GM19351 (cell line): Measurements from ENCODE around the gene MRTFB.
"Not testable (repeated sequence)": the region's sequence is repeated elsewhere in the genome, so short reads cannot be mapped to it uniquely, and the experiment has no call there.

Experiments
- ATAC-seq: cut with Tn5 transposase; IDR thresholded peaks from one replicate; pipeline ENCODE4 v1.9.1; 2021; ENCODE audit warnings: mild to moderate bottlenecking, moderate library complexity; ENCODE audit not compliant: unreplicated experiment

MRTFB gene

GRCh38 chr16:14181371-14182050 is 110.4 kb downstream of the MRTFB start:
- no peak for ATAC-seq

- ATAC-seq, result no peak
Observed at GRCh38 chr16:14182999-14183398, 111.9 kb downstream of the MRTFB start.

DNA sequence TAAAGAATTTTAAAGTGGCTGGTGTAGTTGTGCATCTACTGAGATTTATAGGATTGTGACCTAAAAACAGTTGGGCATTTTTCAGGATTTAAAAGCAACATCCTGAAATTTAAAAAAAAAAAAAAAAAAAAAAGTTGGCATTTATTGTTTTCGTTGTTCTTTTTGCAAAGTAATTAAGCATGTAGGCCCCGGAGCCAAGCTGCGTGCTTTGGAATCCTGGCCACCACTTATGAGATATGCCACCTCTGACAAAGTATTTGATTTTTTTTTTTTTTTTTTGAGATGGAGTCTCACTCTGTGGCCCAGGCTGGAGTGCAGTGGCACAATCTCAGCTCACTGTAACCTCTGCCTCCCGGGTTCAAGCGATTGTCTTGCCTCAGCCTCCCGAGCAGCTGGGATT is 112.8 kb downstream of the MRTFB start:
- not testable (repeated sequence) for ATAC-seq

DNA sequence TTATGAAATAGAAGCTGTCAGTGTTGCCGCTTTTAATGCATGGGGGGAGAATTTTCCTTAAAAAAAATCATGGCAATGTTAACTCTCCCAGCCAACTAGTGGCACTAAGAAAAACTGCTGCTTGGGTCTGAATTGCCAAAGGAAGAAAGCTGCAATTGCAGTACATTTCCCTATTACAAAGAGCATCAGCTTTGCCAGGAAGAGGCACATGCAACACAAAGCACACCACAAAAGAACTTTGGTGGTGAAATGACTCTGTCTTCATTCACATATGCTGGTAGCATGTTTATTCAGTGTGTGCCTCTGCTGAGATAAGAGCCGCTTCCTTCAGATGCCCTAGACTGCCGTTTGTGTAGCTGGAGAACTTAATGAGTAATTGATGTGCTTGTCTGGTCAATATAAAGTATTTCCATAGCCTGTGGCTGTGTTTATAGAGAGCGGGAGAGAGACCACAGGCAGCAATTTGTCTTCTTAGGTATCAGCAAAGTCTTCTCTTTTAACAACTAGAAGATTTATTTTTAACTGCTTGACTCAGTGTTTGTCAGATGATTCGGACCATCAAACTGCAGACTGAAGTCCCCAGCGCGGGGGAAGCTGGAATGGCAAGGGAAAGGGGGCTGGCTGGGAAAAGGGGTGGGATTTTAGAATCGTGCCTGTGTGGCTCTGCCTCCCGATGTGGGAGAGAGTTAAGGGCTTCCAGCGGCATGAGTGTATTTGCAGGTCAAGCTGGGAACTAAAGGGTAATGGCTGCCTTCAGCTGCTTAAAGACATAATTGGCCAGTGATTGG is 115.1 kb downstream of the MRTFB start:
- ATAC-seq, result no peak

GRCh38 chr16:14186795-14187221 is 115.7 kb downstream of the MRTFB start:
- ATAC-seq, result no peak

DNA sequence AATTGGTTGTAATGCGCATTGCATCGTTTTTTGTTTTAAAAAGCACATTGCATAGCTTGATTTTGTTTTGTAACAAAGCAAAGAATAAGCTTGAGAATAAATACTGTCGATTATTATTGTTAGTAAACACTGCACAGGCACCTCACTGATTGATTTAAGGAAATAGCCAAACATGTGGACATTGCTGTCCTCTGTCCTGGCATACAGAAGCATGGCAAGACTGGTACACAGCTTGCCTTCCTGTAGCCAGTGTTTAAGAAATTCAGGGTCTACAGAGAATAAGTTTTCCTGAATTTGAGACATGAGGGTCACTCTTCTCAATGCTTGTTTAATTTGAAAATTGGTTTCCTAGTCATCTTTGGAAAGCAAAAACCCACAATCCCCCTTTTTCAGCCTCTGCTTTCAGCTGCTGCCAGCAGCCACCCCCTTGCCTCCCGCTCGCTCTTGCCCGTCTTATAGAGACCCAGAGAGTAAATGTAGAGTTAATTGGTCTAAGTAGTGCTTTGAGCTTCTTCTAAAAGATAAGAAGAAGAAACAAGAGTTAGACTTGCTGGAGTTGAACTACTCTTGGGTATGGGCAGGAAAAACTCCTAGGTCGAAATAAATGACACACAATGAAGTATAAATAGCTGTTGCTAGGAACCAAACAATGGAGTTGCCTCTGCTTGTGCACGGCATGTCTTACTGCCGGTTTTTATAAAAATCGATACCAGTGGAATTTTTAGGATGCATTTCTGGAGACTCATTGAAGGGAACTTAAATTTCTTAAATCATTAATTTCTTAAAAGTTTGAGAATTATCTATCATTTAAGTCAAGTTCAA is 116.6 kb downstream of the MRTFB start:
- ATAC-seq, result no peak

GRCh38 chr16:14193316-14193871 is 122.3 kb downstream of the MRTFB start:
- peak; percentile 88 for ATAC-seq

DNA sequence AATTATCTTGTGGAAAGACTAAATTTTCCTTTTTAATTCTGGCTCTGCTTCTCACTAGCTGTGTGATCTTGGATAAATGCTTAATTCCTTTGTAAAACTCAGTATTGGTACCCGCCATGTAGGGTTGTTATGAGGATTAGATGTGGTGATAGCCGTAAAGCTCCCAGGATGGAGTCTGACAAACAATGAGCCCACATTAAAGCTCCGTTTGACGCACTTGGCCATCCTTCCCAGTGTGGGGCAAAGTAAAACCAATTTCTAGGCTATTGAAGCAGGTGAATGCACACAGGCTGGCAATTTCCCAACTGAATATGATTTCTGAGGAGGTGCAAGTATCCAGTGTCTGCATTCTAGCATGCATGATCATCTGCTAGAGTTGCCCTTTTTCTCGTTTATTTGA is 123.6 kb downstream of the MRTFB start:
- ATAC-seq, result no peak

- no peak for ATAC-seq
Observed at GRCh38 chr16:14196011-14196410, 124.9 kb downstream of the MRTFB start.

DNA sequence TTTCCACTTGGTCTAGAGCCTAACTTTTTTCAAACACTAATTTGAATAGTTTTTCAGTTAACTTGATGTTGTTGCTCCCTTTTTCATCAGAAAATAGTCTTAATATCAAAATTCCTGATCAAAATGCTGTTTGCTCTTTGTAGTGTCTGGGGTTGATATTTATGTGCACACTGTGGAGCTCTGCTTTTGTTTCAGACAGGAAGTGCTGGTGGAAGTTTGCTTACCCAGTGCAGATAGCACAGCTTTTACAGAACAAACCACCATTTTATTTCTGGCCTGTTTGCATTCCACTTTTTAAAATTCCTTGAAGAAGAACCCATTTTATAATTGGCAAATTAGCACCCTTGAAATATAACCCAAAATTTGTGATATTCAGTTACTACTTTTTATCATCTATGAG is 125.4 kb downstream of the MRTFB start:
- peak; percentile 47 for ATAC-seq

DNA sequence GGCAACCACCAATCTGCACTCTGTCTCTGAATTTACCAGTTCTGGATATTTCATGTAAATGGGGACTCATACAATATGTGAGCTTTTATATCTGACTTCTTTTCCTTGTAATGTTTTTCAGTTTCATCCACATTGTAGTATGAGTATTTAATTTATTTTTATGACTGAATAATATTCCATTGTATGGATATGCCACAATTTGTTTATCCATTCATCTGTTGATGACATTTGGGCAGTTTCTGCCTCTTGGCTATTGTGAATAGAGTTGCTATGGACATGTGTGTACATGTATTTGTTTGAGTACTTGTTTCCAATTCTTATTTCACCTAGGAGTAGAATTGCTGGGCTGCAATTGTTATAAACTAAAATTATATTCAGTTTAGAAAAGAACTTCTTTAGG is 126.9 kb downstream of the MRTFB start:
- ATAC-seq, result no peak

GRCh38 chr16:14198572-14198971 is 127.5 kb downstream of the MRTFB start:
- ATAC-seq, result no peak

GRCh38 chr16:14199199-14199598 is 128.1 kb downstream of the MRTFB start:
- ATAC-seq, result no peak

GRCh38 chr16:14199624-14200023 is 128.5 kb downstream of the MRTFB start:
- no peak for ATAC-seq

DNA sequence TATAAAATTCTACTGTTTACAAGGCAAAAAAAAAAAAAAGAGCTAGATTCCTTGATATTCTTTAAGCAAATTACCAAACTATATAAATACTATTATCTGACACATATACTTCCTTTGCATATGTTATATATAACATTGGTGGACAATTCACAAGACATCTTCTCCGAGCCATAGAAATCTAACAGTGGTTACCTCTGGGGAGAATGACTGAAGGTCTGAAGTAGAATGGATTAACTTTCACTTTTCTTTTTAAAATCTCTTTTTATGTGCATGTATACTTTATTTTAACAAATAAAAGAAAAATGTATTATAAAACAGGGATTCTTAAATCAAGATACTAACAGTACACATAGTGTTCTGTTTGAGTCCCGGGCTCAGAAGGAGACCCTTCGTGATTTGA is 131.0 kb downstream of the MRTFB start:
- no peak for ATAC-seq

DNA sequence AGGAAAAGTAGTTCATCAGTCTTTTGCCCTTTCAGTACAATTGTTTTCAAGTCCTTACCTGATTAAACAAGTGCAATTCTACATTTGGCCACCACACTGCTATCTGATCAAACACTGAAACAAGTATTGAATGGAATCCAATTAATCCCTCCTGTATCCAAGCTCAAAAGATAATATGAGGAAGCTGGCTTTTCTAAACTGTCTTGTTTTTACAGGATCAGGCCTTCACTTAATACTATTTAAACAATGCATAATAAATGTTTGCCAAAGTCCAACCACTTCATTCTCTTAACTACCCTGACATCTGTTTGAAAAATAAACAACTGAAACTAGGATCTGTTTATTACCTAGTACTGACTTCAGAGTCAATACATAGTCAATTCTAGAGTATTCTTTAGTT is 131.6 kb downstream of the MRTFB start:
- ATAC-seq, result no peak

DNA sequence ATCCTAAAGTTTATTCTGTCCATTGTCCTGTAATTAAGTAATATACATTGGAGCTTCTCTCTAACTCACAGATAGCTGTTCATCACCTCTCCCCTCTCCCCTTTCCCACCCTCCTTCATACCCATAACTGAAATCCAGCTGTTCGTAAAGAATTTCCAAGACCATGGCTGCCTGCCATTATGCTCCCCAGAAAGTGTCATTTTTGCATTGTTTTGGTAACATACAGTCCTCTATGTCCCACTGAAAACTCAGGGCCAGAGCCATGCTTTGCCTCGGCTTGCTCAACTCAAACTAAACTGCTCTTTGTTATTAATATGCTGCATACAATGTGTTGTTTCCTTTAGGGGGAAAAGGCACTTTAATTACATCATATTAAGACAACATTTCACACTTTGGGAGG is 132.0 kb downstream of the MRTFB start:
- ATAC-seq, result no peak

DNA sequence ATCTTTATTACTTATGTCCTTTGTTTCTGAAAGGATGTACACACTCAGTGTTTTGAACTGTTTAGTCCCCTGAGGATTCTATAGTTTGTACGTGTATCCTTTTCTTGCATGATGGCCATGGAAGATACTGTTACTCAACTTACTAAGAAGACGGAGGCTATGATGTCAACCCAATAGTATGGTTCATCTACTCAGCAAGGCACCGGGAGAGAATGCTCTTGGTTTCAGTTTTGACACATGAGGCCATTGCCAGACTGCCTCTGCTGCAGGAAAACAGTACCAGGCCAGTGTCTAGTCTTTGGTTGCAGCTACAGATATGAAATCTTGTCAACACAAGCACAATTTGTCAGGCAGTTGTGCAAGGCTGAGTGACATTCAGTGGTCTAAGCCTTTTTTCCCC is 134.5 kb downstream of the MRTFB start:
- peak; percentile 59 for ATAC-seq

DNA sequence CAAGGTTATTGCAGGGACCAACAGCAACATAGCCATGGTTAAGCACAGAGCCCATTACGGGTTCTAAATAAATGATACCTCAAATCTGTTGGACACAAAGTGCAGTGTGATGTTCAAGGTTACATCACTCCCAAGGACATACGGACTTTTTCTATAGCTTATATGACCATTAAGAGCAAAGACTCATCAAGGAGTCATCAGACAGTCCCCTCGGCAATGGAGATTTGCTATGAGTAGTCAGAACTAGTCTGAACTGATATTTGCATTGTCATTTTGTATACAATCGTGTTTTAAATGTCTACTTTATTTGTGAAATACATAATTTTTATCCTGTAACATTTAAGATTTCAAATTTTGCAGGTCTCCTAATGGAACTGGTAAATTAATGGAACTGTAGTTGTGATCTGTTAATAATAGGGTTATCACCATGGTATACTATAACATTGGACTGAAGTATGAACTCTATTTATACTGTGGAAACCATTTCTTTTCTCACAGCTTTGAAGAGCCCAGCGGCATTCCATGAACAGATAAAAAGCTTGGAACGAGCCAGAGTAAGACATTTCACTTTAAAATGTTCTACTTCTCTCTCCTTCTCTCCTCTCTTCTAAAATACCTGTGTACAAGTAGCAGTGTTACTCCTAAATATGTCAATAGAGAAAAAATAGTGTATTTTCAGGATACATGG is 140.9 kb downstream of the MRTFB start:
- no peak for ATAC-seq

GRCh38 chr16:14215941-14216340 is 144.8 kb downstream of the MRTFB start:
- no peak for ATAC-seq

DNA sequence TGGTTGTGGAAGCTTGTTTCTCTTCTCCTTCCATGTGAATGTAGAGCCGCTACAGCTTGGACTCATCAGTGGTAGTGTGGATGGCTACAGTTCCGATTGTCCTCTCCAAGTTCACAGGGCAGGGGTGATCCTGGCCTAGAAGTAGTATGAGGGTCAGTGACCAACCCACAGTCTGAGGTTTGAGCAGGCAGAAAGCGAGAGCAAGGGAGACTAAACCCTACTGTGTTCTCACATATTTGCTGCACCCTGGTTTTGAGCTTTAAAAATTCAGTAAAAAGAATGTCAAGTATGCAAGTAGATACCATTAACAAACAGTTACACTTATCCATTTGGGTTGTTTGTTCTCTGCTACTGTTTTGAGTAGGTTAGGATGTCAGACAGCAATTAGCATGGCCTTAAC is 148.9 kb downstream of the MRTFB start:
- no peak for ATAC-seq
